A549 (cell line): ENCODE measurements around the gene GLIPR1L1.

ENCODE experiments used
- CBX2 ChIP-seq: fragments of 200-600 bp; sonication (generic); IDR thresholded peaks from 2 replicates; pipeline ENCODE4 v1.6.1; 2016; ENCODE audit warnings: low read depth, mild to moderate bottlenecking, borderline replicate concordance
- CEBPB ChIP-seq, 2 experiments: fragments of >200 bp in 1 of 2; sonication (Bioruptor Twin) in 1 of 2; formaldehyde crosslinking in 1 of 2; IDR thresholded peaks; 2 replicates each; pipeline ENCODE4 v1.6.1; 2012 to 2016
- CTCF ChIP-seq: fragments of >200 bp; sonication (Bioruptor Twin); formaldehyde crosslinking; IDR thresholded peaks from 3 replicates; pipeline ENCODE4 v1.5.1; 2016
- EP300 ChIP-seq, 2 experiments: fragments of >200 bp; sonication (Bioruptor Twin); formaldehyde crosslinking; IDR thresholded peaks; 2 replicates in 1 of 2; 3 replicates in 1 of 2; pipeline ENCODE4 v1.6.1; 2016 to 2017
- MAFK ChIP-seq: fragments of 450-650 bp; IDR thresholded peaks from 2 replicates; pipeline ENCODE4 v1.6.1; 2014; ENCODE audit not compliant: partially characterized antibody
- MAX ChIP-seq: IDR thresholded peaks from 2 replicates; pipeline ENCODE4 v1.6.1; 2012
- MAZ ChIP-seq: fragments of 150-350 bp; IDR thresholded peaks from 2 replicates; pipeline ENCODE4 v1.6.1; 2014; ENCODE audit warnings: antibody characterized with exemption, low read depth, low read length, borderline replicate concordance
- MYC ChIP-seq: IDR thresholded peaks from 2 replicates; pipeline ENCODE4 v1.6.1; 2012; ENCODE audit warnings: mild to moderate bottlenecking, inconsistent platforms, low read length, improper control_type of control experiment, borderline replicate concordance
- NFE2L2 ChIP-seq: fragments of 150-350 bp; conservative IDR thresholded peaks from 2 replicates; pipeline ENCODE4 v1.6.1; 2014; ENCODE audit warnings: low read length
- POLR2A ChIP-seq: IDR thresholded peaks from 2 replicates; pipeline ENCODE4 v1.6.1; 2012; ENCODE audit warnings: mild to moderate bottlenecking, low read length
- RCOR1 ChIP-seq: fragments of 150-350 bp; IDR thresholded peaks from 2 replicates; pipeline ENCODE4 v1.6.1; 2014; ENCODE audit warnings: antibody characterized with exemption, low read length, low read depth
- SMC3 ChIP-seq: fragments of >200 bp; sonication (Bioruptor Twin); formaldehyde crosslinking; IDR thresholded peaks from 3 replicates; pipeline ENCODE4 v1.6.1; 2018; ENCODE audit warnings: inconsistent platforms

GRCh38 chr12:75302225-75302624, 32.2 kb upstream of the GLIPR1L1 start:
- no peak for TF ChIP-seq EP300 (IDR thresholded peaks at IDR 0.05)
- no peak for TF ChIP-seq MAX
- TF ChIP-seq POLR2A = no peak
- no peak for TF ChIP-seq CTCF
- TF ChIP-seq SMC3 = no peak
- TF ChIP-seq CEBPB (IDR thresholded peaks at IDR 0.05) = no peak
- no peak for TF ChIP-seq MAFK
- no peak for TF ChIP-seq MAZ
- no peak for TF ChIP-seq CBX2
- no peak for TF ChIP-seq NFE2L2
- TF ChIP-seq RCOR1 = no peak
- no peak for TF ChIP-seq MYC
